Esophagus muscularis mucosa (tissue), 3 donors: ENCODE measurements around the gene PFKL.

ENCODE experiments used
- POLR2A ChIP-seq: fragments of 450-650 bp; IDR thresholded peaks from one replicate; pipeline ENCODE4 v1.6.1; 2017; ENCODE audit warnings: antibody characterized with exemption, moderate library complexity, mild to moderate bottlenecking, low read depth
- TF ChIP-seq, protein P1 (sequence below), 3 experiments: fragments of 200-600 bp in 2 of 3; fragments of 450-650 bp in 1 of 3; sonication (generic) in 2 of 3; IDR thresholded peaks; one replicate each; pipeline ENCODE4 v1.5.1; 2017 to 2019; ENCODE audit warnings: antibody characterized with exemption in 3 of 3, mild to moderate bottlenecking in 2 of 3, moderate library complexity in 1 of 3

DNA sequence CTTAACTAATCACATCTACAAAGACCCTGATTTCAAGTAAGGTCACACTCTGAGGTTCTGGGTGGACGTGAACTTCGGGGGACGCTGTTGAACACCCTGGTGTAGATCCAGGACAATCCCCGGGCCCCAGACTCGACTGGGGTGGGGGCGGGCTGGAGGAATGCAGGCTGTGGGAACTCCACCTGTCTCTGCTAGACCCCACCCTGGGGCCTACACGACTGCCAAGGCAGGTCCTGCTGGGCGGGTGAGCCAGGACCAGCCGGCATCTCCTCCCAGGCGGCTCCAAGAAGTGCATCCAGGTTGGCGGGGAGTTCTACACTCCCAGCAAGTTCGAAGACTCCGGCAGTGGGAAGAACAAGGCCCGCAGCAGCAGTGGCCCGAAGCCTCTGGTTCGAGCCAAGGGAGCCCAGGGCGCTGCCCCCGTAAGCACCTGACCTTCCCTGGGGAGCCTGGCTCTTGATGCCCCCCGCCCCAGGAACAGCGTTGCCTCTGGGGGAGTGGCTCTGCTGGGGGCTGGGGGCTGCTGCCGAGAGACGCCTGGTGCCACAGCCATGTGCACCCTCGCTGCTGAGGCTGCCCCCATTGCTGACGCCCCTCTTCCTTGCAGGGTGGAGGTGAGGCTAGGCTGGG, 10.4 kb upstream of the PFKL start:
- TF ChIP-seq, protein P1, sequence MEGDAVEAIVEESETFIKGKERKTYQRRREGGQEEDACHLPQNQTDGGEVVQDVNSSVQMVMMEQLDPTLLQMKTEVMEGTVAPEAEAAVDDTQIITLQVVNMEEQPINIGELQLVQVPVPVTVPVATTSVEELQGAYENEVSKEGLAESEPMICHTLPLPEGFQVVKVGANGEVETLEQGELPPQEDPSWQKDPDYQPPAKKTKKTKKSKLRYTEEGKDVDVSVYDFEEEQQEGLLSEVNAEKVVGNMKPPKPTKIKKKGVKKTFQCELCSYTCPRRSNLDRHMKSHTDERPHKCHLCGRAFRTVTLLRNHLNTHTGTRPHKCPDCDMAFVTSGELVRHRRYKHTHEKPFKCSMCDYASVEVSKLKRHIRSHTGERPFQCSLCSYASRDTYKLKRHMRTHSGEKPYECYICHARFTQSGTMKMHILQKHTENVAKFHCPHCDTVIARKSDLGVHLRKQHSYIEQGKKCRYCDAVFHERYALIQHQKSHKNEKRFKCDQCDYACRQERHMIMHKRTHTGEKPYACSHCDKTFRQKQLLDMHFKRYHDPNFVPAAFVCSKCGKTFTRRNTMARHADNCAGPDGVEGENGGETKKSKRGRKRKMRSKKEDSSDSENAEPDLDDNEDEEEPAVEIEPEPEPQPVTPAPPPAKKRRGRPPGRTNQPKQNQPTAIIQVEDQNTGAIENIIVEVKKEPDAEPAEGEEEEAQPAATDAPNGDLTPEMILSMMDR (IDR thresholded peaks at IDR 0.05) = no peak
- no peak for TF ChIP-seq POLR2A
